ENCODE data around the gene ACP2. TPM values are rescaled to one million over a fixed set of nuclear protein-coding genes. Genes with fewer than 3 reads are reported as not detected.

The ACP2 gene
- total RNA-seq, 1 donor from 2014 or later, result 40.8 TPM

DNA sequence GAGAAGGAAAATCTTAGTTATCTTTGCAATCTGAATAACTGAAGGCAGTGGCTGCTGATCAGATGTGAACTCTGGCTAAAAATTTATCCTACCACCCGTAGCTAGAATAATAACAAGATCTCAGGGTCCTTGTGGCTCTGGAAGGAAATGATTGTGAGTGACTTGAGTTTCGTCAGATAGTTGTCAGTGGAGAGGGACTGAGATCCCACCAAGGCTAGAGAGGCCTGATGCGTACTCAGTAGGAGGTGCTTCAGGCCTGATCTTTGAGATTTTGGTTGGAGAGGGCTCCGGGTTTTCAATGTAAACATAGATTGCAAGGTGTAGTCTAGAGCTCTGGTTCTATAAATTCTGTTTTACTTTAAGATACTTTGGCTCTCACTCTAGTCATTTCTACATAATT lies 22.7 kb upstream of the ACP2 start:
- Histone ChIP-seq H4K20me1 (ENCODE audit: insufficient read depth, low read length) (peaks cover 52% of the 10 kb centered on the region), H3K27me3 (ENCODE audit: insufficient read depth, low read length) (no peaks in the 10 kb centered on the region), H3K4me2 (ENCODE audit: low read length) (peak overlapping the region; percentile 94), H3K36me3 (ENCODE audit: insufficient read depth, low read length) (peaks cover 9% of the 10 kb centered on the region), H3K79me2 (ENCODE audit: insufficient read depth, low read length) (peaks cover 49% of the 10 kb centered on the region), H3K9me3 (ENCODE audit: insufficient read depth, low read depth, low read length) (no peaks in the 10 kb centered on the region), H3K4me3 (ENCODE audit: insufficient read depth, low read depth, low read length) (peak overlapping the region; percentile 62), H3K4me1 (ENCODE audit: insufficient read depth, low read length) (peaks cover 23% of the 10 kb centered on the region), H3K9ac (ENCODE audit: low read length) (no peak overlapping the region), H2AFZ (ENCODE audit: low read depth, low read length) (no peak overlapping the region), H3K27ac (ENCODE audit: low read depth, low read length) (no peak overlapping the region)
- no peak for TF ChIP-seq EZH2 (IDR thresholded peaks at IDR 0.05; ENCODE audit: insufficient read depth, low read length)
- no peak for TF ChIP-seq CTCF (IDR thresholded peaks at IDR 0.05; ENCODE audit: insufficient read depth, low read depth, low read length)
- no peak for FAIRE-seq
- Mint-ChIP-seq H3K27me3 (ENCODE audit: low read depth, unreplicated experiment) (no peaks in the 10 kb centered on the region), H3K36me3 (ENCODE audit: low read depth, unreplicated experiment) (peaks cover 7% of the 10 kb centered on the region), H3K9me3 (ENCODE audit: unreplicated experiment) (no peaks in the 10 kb centered on the region), H3K4me3 (ENCODE audit: unreplicated experiment) (peak overlapping the region; percentile 84), H3K4me1 (ENCODE audit: low read depth, unreplicated experiment) (peaks cover 27% of the 10 kb centered on the region), H3K27ac (ENCODE audit: unreplicated experiment) (no peak overlapping the region)
- no peak for DNase-seq (ENCODE audit: low read depth)

GRCh38 chr11:47270331-47271271 lies 22.0 kb upstream of the ACP2 start:
- Mint-ChIP-seq H3K27ac (ENCODE audit: unreplicated experiment) (peak overlapping the region; percentile 66), H3K4me1 (ENCODE audit: low read depth, unreplicated experiment) (peaks cover 27% of the 10 kb centered on the region), H3K27me3 (ENCODE audit: low read depth, unreplicated experiment) (no peaks in the 10 kb centered on the region), H3K4me3 (ENCODE audit: unreplicated experiment) (peak overlapping the region; percentile 84), H3K36me3 (ENCODE audit: low read depth, unreplicated experiment) (peaks cover 3% of the 10 kb centered on the region), H3K9me3 (ENCODE audit: unreplicated experiment) (no peaks in the 10 kb centered on the region)
- Histone ChIP-seq H4K20me1 (ENCODE audit: insufficient read depth, low read length) (peaks cover 45% of the 10 kb centered on the region), H3K27ac (ENCODE audit: low read depth, low read length) (peak overlapping the region; percentile 89), H3K36me3 (ENCODE audit: insufficient read depth, low read length) (peaks cover 3% of the 10 kb centered on the region), H3K79me2 (ENCODE audit: insufficient read depth, low read length) (peaks cover 43% of the 10 kb centered on the region), H3K9me3 (ENCODE audit: insufficient read depth, low read depth, low read length) (no peaks in the 10 kb centered on the region), H2AFZ (ENCODE audit: low read depth, low read length) (no peak overlapping the region), H3K4me3 (ENCODE audit: insufficient read depth, low read depth, low read length) (peak overlapping the region; percentile 80), H3K9ac (ENCODE audit: low read length) (peak overlapping the region; percentile 87), H3K27me3 (ENCODE audit: insufficient read depth, low read length) (no peaks in the 10 kb centered on the region), H3K4me1 (ENCODE audit: insufficient read depth, low read length) (peaks cover 24% of the 10 kb centered on the region), H3K4me2 (ENCODE audit: low read length) (peak overlapping the region; percentile 94)
- FAIRE-seq, result no peak
- TF ChIP-seq CTCF (IDR thresholded peaks at IDR 0.05; ENCODE audit: insufficient read depth, low read depth, low read length), result no peak
- TF ChIP-seq EZH2 (IDR thresholded peaks at IDR 0.05; ENCODE audit: insufficient read depth, low read length), result no peak
- DNase-seq (ENCODE audit: low read depth), result peak; percentile 61
